Activated CD4-positive, alpha-beta T cell treated with anti-CD3 and anti-CD28 coated beads, Interleukin-2, amount 50 U/mL, for 16 hours (primary cell): ENCODE data around the gene HACD1.

Experiments used
- DNase-seq: peaks from one replicate; pipeline ENCODE4 v3.0.0-alpha.2; 2020

Gene HACD1, protein sequence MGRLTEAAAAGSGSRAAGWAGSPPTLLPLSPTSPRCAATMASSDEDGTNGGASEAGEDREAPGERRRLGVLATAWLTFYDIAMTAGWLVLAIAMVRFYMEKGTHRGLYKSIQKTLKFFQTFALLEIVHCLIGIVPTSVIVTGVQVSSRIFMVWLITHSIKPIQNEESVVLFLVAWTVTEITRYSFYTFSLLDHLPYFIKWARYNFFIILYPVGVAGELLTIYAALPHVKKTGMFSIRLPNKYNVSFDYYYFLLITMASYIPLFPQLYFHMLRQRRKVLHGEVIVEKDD

DNA sequence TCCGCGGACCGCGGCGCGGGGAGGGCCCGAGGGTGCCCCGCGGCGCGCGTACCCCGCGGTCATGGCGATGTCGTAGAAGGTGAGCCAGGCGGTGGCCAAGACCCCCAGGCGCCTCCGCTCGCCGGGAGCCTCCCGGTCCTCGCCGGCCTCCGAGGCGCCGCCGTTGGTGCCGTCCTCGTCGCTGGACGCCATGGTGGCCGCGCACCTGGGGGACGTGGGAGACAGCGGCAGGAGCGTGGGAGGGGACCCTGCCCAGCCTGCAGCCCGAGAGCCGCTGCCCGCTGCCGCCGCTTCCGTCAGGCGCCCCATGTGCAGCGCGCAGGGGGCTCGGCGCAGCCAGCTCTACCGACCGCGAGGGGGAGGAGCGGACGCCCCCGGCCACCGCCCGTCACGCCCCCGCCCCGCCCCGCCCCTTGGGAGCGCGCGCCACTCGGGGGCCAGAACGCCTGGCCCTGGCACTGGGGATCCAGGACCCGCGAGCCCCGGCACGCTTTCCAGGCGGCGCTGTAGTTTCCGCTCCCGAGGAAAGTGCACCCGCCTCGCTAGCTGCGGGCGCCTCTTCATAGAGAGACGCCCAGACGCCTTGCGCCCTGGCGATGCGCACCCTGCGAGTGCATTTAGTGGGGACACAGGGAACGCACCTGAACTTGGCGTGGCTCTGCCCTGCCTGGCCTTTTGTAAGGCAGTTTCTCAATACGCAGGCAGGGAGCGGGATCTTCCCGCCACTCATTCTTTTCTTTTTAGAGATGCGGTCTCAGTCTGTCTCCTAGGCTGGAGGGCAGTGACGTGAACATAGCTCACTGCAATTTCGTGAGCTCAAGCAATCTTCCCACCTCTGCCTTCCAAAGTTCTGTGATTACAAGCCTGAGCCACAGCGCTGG, at the start of gene HACD1:
Gene HACD1 (minus strand): TSS at position 344 of the 881 bp plus-strand sequence. CDS start 35 bp downstream, at position 309.
- DNase-seq = peak; percentile 59

DNA sequence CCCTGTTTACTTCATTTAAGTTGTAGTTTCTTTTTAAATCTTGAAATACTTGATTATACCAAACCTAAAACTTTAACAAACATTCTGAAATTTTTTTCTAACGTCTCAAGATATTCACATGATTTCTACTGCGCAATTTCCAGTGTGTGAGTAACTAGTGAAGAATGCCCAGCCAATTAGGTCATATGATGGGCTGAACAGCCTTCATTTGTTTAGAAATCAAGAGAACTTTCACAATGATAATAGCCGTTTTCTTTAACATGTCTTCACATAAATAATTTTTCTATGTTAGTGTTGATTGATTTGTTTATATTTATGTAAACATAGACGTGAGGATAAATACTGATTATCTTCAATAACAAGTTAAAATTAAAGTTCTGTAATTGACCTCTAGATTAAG, 48.6 kb upstream of the HACD1 start:
- DNase-seq = no peak

DNA sequence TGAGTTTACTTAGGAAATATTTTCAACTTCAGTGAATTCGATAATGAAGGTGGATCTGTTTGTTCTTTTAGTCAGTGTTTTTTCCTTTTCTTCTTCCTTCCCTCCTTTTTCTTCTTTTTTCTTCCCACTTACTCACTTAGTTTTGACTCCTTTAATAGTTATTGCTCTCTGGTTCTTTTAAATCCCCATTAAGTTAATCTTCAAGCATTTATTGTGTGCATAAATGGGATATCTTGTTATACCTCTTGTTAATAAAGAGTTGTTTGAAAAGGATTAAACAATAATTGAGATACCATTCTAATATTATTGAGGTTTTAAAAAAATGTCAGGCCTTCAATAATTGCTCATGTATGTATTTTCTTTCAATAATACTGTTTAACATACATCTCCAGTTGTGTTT, 46.3 kb upstream of the HACD1 start:
- DNase-seq = no peak

DNA sequence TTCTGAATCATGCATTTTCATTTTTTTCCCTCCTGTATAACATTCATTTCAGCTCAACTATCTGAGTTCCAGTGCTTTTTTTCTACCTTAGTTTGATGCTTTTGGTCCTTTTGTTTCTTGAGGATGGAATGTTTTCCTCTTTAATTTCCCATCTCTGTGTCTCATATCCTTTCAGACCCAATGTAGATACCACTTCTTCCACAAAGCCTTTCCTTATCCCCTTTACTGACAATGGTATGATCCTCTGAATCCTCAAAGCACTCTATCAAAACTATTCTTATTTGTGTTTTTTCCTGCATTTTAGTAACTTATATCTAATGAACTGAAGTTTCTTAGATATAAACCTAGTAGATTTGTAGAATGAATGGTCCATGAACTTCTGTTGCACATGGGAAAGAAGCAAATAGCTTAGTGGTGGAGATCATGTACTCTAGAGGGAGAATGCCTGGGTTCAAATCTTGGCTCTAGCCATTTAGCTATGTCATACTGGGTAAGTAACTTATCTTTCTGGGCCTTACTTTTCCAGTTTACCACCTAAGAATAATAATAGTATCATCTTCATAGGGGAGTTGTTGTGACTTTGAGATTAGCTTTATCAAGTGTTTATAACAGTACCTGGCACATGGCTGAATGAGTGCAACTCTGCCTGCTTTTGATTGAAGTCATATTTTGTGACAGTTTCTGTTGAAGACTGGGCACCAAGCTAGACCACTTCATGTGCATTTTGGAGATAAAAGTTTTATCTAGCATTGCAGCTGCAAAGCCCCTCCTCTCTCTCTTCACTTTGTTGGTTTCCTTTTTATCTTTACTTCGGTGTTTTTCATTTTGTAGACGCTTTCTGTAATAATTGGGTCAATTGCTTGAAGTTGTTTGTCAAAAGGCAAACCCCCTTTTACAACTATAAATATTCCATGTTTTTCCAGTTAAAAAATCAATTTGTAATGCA, 45.3 kb upstream of the HACD1 start:
- no peak for DNase-seq

DNA sequence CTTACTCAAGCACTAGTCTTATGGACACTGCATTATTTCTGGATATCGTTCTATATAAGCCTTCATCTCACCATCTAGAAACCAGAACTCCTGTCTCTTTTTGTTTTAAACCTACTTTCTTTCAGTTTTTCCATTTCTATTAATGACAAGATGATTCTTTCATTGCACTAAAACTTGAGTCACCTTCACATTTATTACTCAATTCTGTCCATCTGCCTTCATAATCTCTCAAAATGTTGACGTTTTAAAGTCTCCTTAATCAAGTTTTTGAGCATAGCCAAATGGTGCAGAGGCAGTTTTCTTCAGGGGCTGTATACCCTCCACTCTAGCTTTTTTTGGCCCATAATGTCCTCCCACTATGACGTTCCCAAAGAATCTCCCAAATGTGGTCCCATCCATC, 44.3 kb upstream of the HACD1 start:
- DNase-seq = no peak

DNA sequence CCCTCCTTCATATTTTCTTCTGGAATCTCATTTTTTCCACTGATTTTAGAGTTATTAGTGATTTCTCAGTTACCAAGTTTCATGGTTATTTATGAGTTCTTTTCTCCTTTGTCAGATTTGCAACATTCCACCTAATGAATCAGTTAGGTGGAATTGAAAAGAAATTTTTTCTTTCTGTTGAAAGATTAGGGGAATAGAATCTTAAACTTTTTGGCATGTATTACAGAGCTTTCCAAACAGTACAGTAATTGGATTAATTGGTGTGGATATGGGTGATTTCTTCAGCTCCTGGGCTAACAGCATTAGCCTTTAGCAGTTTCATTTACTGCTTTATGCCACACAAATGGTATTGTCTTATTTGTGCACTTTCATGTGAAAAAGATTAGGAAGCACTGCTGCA, 43.7 kb upstream of the HACD1 start:
- DNase-seq = no peak

DNA sequence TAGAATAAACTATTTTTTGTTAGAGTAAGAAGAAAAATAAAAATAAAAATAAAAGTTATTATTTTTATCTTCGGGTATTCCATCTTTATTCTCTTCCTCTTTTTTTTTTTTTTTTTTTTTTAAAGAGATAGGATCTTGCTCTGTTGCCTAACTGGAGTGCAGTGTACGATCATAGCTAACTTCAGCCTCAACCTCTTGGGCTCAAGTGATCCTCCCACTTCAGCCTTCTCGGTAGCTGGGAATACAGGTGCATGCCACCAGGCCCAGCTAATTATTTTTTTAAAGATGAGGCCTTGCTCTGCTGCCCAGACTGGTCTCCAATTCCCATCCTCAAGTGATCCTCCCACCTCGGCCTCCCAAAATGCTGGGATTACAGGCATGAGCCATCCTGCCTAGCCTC, 42.2 kb upstream of the HACD1 start:
- DNase-seq = no peak

DNA sequence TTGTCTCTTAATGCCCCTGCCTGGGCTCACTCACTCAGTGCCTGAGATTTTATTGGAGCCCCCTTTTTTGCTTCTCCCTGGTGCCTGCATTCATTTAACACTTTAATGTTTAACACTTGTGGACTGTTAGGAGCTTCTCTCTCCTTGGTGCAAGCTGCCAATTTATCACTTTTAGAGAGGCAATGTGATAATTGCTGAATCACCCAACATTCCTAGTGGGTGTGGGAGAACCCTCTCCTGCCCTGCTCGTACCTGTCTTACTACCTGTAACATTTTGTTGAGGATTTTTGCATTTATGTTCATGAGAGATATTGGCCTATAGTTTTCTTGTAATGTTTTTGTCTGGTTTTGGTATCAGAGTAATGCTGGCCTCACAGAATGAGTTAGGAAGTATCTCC, 39.9 kb upstream of the HACD1 start:
- no peak for DNase-seq

DNA sequence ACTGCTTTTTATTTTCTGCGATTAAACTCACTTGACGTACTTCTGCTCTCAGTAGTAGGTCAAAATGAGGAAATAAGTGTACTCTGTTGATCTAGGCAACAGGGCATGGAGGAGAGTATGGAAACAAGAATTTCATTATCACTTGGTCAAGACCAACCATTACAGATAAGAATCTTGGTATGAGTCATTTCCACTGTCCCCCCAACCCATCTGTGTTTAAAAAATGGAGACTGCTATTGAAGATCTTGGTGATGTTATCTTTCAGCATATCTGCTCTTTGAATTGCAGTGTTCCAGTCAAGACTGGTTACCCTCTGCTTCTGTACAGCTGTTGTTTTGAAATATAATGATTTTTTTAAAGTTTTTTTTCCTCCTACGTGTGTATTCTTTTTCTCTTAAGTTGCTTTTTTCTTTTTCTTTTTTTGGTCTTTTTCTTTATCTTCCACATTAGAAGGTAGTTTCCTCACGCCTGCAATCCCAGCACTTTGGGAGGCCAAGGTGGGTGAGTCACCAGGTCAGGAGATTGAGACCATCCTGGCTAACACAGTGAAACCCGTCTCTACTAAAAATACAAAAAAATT, 38.5 kb upstream of the HACD1 start:
- peak; percentile 70 for DNase-seq

DNA sequence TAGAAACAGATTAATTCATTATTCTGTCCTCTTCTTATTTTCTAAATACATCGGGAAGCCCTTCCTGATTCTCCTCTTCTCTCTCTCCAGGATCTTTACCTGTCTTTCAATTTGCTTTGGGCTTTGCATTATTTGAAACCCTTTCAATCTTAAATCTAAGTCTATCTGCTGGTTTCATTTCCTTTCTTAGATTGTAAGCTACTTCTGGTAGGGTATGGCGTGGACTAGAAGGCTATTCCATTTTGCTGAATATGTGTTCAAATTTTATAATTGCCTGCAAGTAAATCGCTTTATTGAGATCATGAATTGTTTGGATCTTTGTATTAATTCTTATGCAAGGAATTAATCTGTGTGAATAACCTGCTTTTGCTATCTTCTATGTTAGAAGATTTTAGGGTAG, 37.8 kb upstream of the HACD1 start:
- no peak for DNase-seq

DNA sequence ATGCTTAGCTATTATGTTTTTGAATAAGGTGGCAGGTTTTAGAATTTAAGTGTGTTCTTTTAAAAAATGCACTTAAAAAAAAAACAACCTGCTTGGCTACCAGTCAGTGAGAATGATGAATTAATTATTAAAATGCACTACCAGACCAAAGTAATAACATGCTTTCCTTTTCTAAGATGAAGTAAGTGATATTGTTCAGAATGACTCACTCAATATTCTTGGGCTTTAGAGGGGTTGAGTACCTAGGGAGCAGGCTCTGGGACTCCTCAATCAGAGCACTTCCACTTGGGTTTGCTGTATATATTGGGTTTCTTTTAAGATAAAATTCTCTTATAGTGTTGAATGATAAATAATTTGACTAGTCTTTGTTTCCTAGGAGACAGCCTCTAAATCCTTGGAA, 35.4 kb upstream of the HACD1 start:
- DNase-seq = no peak

DNA sequence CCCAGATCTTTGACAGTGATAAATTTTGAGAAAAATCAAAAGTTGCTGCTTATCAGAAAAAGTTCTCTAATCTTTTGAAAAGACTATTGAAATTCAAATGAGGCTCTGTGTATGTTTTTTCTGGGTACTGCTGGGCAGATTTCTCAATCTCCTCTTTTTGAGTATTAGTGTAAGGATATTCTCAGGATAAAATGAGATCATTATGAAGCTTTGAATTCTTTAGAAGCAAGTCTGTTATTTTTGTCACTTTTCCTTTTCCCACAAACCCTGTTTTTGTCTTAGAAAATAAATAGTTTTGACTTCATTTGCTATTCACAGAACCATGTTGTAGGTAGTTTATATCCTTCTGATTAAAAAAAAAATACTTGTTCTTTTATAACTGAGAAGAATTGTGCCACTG, 34.7 kb upstream of the HACD1 start:
- no peak for DNase-seq

DNA sequence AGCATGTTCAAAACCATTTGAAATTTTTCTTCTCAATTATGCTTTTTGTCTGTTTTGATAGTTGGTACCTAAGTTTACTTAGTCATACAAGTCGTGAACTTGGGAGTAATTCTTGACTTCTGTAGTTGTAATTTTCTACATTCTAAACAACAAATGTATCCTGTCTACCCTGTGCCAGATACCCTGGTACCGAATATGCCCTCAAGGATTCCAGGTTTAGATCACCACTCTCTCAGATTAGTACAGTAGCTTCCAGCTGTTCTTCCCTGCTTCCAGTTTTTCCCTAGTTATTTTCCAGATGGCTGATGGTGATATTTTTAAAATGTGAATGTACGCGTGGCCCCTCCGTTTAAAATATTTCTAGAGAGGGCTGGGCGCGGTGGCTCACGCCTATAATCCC, 33.2 kb upstream of the HACD1 start:
- DNase-seq = no peak

DNA sequence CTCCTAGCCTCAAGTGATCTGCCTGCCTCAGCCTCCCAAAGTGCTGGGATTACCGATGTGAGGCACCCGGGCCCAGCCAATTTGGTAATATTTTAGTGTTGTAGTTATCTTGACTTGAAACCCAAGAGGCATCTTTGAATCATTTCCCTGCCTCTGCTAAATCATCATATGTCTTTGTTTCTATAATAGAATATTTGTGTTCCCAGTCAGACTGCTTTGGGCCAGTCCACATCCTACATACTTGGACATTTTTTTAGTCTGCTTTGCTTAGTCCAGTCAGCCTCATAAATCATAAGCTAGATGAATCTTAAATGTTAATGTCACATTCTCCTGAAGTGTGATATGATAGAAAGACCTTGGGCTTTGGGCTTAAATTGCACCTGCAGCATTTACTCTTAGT, 32.7 kb upstream of the HACD1 start:
- DNase-seq = no peak

DNA sequence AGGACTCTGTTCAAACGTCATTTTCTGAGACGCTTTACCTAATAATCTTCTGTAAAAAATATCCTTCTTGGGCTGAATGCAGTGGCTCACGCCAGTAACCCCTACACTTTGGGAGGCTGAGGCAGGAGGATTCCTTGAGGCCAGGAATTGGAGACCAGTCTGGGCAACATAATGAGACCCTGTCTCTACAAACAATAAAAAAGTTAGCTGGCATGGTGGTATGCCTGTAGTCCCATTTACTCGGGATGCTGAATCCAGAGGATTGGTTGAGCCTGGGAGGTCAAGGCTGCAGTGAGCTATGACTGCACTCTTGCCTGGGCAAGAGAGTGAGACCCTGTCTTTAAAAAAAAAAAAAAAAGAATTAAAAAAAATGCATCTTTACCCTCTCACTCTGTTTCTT, 31.9 kb upstream of the HACD1 start:
- DNase-seq = no peak

DNA sequence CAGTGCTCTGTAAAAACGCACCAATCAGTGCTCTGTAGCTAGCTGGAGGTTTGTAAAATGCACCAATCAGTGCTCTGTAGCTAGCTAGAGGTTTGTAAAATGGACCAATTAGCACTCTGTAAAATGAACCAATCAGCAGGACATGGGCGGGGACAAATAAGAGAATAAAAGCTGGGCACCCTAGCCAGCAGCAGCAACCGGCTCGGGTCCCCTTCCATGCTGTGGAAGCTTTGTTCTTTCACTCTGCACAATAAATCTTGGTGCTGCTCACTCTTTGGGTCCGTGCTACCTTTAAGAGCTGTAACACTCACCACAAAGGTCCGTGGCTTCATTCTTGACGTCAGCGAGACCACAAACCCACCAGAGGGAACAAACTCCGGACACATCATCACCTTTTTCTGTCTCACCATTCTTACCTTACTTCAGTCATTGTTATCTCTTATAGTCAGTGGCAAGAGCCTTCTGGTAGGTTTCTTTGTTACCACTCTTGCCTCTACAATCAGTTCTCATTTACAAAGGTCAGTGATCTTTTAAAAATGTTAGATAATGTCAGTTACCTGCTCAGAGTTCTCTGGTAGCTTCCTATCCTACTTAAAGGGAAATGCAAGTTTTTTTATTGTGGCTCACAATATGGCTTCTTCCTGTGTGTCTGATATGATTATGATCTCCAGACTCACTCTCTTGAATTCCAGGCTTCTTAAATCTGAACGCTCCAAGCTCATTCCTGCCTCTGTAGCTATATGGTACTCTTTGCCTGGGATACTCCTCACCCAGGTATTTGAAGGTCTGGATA, 31.3 kb upstream of the HACD1 start:
- DNase-seq = peak; percentile 69

DNA sequence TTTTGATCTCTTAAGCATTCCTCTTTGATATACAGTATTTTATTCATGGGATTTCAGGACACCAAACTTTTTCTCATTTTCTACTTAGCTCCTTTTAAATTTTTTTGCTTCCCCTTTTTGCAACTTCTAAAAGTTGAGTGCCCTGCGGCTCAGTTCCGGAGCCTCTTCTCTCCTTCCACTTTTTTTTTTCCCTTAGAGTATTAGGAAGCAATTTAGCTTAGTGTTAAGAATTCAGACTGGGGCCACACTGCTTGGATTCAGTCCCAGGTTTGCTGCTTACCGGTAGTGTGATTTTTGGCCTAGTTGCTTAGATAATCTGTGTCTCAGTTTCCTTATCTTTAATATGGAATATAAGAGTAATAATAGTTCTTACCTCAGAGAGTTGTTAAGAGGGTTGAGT, 30.2 kb upstream of the HACD1 start:
- no peak for DNase-seq

DNA sequence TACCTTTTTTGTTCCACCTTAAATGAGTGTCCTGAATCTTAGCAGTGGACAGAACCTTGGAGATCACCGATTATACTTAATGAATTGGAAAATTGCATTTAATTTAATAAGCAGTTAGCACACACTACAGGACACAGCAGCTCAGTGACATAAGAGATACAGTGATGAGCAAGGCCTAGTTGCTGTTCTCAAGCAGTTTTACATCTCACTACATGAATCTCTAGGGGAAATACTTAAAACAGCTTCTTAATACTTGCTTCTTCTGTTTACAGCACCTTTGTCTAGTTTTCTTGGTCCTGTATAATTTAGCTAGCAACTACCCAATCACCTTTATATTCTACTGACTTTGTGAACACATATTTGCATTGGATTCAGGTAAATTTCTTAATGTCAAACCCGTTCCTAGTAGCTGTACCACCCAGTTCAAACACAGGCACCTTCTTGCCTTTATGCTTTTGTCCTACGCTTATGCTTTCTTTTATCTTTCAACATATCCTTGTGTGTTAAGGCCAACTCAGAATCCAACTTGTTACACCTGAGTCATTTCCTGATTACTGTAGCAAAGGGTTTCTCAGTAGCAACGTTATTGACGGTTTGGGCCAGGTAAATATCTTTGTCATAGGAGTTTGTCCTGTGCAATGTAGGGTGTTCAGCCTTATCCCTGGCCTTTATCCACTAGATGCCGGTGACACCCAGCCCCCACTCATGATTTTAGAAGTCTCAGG, 28.6 kb upstream of the HACD1 start:
- DNase-seq = peak; percentile 82

DNA sequence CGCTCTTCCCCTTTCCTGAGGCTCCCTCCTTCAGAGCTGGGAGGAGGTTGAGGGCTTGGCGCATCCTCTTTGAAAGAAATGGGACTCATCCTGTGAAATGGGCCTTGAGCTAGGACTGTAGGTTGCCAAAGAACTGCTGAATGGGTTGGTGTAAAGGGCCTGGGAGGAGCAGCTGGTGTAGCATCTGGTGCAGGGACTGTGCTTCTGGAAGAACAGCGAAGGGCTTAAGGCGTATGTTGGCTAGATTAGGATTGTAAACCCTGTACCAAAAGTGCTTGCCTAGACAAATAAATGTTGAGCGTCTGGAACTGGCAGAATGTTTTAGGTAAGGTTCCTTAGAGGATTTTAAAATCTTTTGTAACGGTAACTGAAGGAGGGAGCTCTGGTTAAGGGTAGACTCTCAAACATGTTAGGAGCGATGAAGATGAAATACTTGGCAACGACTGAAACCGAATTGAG, 27.3 kb upstream of the HACD1 start:
- DNase-seq = peak; percentile 24

DNA sequence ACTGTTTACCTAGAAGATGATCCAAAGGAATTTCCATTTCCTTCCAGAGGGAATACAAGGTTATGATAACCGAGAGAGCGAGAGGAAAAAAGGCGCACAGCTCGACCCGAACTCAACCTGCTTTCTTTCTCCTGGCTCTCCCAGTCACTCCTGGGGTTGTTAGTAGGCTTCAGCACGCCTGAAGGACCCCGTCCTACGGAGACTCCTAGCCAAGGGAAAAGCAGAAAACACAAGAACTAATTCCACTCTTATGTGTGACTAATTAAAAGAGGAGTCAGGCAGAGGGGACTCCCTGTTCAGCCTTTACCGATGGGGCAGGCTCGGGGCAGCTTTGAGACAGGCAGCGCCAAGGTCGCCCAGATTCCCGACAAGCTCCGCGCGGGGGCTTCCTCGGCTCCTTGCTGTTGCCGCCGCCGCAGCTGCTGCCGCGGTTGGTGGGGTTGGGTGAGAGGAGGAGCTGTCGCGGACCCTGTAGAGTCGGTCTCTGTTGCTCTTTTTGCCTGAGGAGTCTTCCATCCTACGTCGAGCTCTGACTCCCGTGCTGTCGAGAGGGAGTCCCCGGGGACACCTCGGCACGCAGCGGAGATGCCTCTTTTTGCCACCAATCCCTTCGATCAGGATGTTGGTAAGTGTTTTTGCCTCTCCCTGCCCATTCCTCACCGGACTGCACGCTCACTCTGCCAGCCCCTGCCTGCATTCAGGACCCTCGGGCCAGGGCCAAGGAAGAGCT, 26.7 kb upstream of the HACD1 start, which contains the start of gene STAM:
Gene STAM (plus strand): TSS at position 397 of the 730 bp plus-strand sequence. CDS start 189 bp downstream, at position 586.
- peak; percentile 93 for DNase-seq
